ENCODE results near the gene HHIPL1.
A peak's percentile ranks its signal among the peaks of the same experiment; 100 is the strongest.

HHIPL1 gene

GRCh38 chr14:99612071-99612737, 32.7 kb upstream of the HHIPL1 start:
- DNase-seq, result no peak

- peak; percentile 43 for DNase-seq
Observed at GRCh38 chr14:99612738-99613330, 32.1 kb upstream of the HHIPL1 start.

GRCh38 chr14:99615497-99616157, 29.3 kb upstream of the HHIPL1 start:
- DNase-seq, result no peak

- no peak for DNase-seq
Observed at GRCh38 chr14:99616832-99617800, 27.8 kb upstream of the HHIPL1 start.

- DNase-seq, result peak; percentile 59
Observed at GRCh38 chr14:99619835-99620834, 24.8 kb upstream of the HHIPL1 start.

GRCh38 chr14:99621948-99622347, 23.0 kb upstream of the HHIPL1 start:
- no peak for DNase-seq

- no peak for DNase-seq
Observed at GRCh38 chr14:99624024-99624423, 20.9 kb upstream of the HHIPL1 start.

- DNase-seq, result no peak
Observed at GRCh38 chr14:99624971-99625370, 20.0 kb upstream of the HHIPL1 start.

- DNase-seq, result no peak
Observed at GRCh38 chr14:99625476-99625875, 19.5 kb upstream of the HHIPL1 start.

GRCh38 chr14:99626041-99626648, 18.8 kb upstream of the HHIPL1 start:
- no peak for DNase-seq

GRCh38 chr14:99627100-99627499, 17.8 kb upstream of the HHIPL1 start:
- DNase-seq, result no peak

- DNase-seq, result no peak
Observed at GRCh38 chr14:99627510-99628381, 17.2 kb upstream of the HHIPL1 start.

GRCh38 chr14:99628887-99629618, 15.9 kb upstream of the HHIPL1 start:
- peak; percentile 54 for DNase-seq

- DNase-seq, result no peak
Observed at GRCh38 chr14:99630202-99630601, 14.7 kb upstream of the HHIPL1 start.

- no peak for DNase-seq
Observed at GRCh38 chr14:99632410-99633035, 12.4 kb upstream of the HHIPL1 start.

GRCh38 chr14:99633141-99633540, 11.8 kb upstream of the HHIPL1 start:
- DNase-seq, result no peak

- DNase-seq, result no peak
Observed at GRCh38 chr14:99633918-99634317, 11.0 kb upstream of the HHIPL1 start.

- DNase-seq, result no peak
Observed at GRCh38 chr14:99634443-99634842, 10.5 kb upstream of the HHIPL1 start.

GRCh38 chr14:99635116-99635515, 9.8 kb upstream of the HHIPL1 start:
- DNase-seq, result no peak
